ENCODE data around the gene SPOCK2. TPM values are rescaled to one million over a fixed set of nuclear protein-coding genes. Genes with fewer than 3 reads are reported as not detected.

The SPOCK2 gene
- total and polyA plus RNA-seq, 2 of the 13 experiments (the other 11 are each of a cell fraction or from before 2014, with no cell fraction given), result 8.6 to 30.6 TPM

- no peak for DNase-seq (ENCODE audit: low spot score)
- H3K79me2 ChIP-seq (ENCODE audit: insufficient read depth, low read length), result no peaks in the 10 kb centered on the region
- TF ChIP-seq FOXP4 (CRISPR knock-in tag; IDR thresholded peaks at IDR 0.05) (no peak), POLR2A (IDR thresholded peaks at IDR 0.05; ENCODE audit: insufficient read depth in 1 of 2, low read depth in 2 of 2, low read length in 2 of 2) (no peak), RBAK (CRISPR knock-in tag; IDR thresholded peaks at IDR 0.05) (no peak), ZNF407 (CRISPR knock-in tag; IDR thresholded peaks at IDR 0.05; ENCODE audit: not compliant biosample characterization) (no peak)
- in situ Hi-C loops (cut with HindIII; ENCODE audit: extremely low pct_ligation_motif_present, low pct_unique_long_range_greater_than_20kb) (no loop called here), intact Hi-C loops (cut with micrococcal nuclease; ENCODE audit: unreplicated experiment) (no loop called here)
- BruUV-seq (replicated peaks), result TSS peak; percentile 30
- no peak for ATAC-seq
- H3K9me3 ChIP-seq (ENCODE audit: low read length), result no peaks in the 10 kb centered on the region
- no peaks in the 10 kb centered on the region for H3K27me3 ChIP-seq (ENCODE audit: control insufficient read depth in 1 of 2, insufficient read depth in 2 of 2, low read length in 2 of 2)
- 95% methylated on average over 6 of the region's 7 CpGs for WGBS (ENCODE audit: low lambda C conversion rate)
- CTCF ChIA-PET (ENCODE audit: low intra/inter-chr PET ratio, low total read pairs), result no interaction called here
- POLR2A ChIA-PET, result interaction anchor here (1.0 kb wide), 1 partner anchor 56 kb away, joined by 3 read pairs; no protein-coding TSS in a partner anchor
- H3K4me3 ChIP-seq (replicated peaks in 1 of 3; ENCODE audit: insufficient read depth in 1 of 3, low read depth in 2 of 3, low read length in 3 of 3), result no peak overlapping the region
- peaks cover 61% of the 10 kb centered on the region for H3K4me1 ChIP-seq (ENCODE audit: insufficient read depth, low read length)
- H3K9ac ChIP-seq (ENCODE audit: insufficient read depth, low read depth, low read length), result no peak overlapping the region
- H3K36me3 ChIP-seq (replicated peaks in 1 of 2; ENCODE audit: control insufficient read depth in 1 of 2, insufficient read depth in 2 of 2, low read length in 2 of 2), result peaks cover 8 to 19% of the 10 kb centered on the region in 2 experiments; a peak in 4 of 5 replicates
- H3K27ac ChIP-seq (ENCODE audit: extremely low read length, insufficient read depth, low read length), result no peak overlapping the region
- FAIRE-seq, result no peak
- no peak overlapping the region for H2AFZ ChIP-seq (ENCODE audit: low read length)
- H4K20me1 ChIP-seq (ENCODE audit: insufficient read depth, low read length), result no peaks in the 10 kb centered on the region
- no peak overlapping the region for H3K4me2 ChIP-seq (ENCODE audit: low read depth, low read length)
Measured at GRCh38 chr10:72011976-72012512, 76.3 kb downstream of the SPOCK2 start.

All from HepG2 (cell line).